GM21360 (cell line): Measurements from ENCODE around the gene ECSIT.

Experiments used
- ATAC-seq: cut with Tn5 transposase; IDR thresholded peaks from one replicate; pipeline ENCODE4 v1.9.1; 2021; ENCODE audit warnings: mild to moderate bottlenecking, moderate library complexity; ENCODE audit not compliant: unreplicated experiment

The ECSIT gene

GRCh38 chr19:11505032-11505503 lies 23.9 kb downstream of the ECSIT start:
- peak; percentile 89 for ATAC-seq

- ATAC-seq = no peak
Observed at GRCh38 chr19:11504502-11505031, 24.4 kb downstream of the ECSIT start.

- no peak for ATAC-seq
Observed at GRCh38 chr19:11499890-11500420, 29.0 kb downstream of the ECSIT start.

GRCh38 chr19:11499220-11499726 lies 29.7 kb downstream of the ECSIT start:
- no peak for ATAC-seq

GRCh38 chr19:11496391-11497163 lies 32.4 kb downstream of the ECSIT start:
- ATAC-seq = no peak

- ATAC-seq = no peak
Observed at GRCh38 chr19:11495885-11496284, 33.0 kb downstream of the ECSIT start.

GRCh38 chr19:11495481-11495880 lies 33.5 kb downstream of the ECSIT start:
- no peak for ATAC-seq

GRCh38 chr19:11494634-11495285 lies 34.2 kb downstream of the ECSIT start:
- no peak for ATAC-seq

GRCh38 chr19:11489378-11489777 lies 39.6 kb downstream of the ECSIT start:
- ATAC-seq = no peak

GRCh38 chr19:11486661-11487503 lies 42.1 kb downstream of the ECSIT start:
- no peak for ATAC-seq

- ATAC-seq = no peak
Observed at GRCh38 chr19:11485245-11485837, 43.6 kb downstream of the ECSIT start.

- ATAC-seq = no peak
Observed at GRCh38 chr19:11483366-11484111, 45.4 kb downstream of the ECSIT start.

- peak; percentile 42 for ATAC-seq
Observed at GRCh38 chr19:11482384-11483050, 46.4 kb downstream of the ECSIT start.

GRCh38 chr19:11481534-11482383 lies 47.2 kb downstream of the ECSIT start:
- ATAC-seq = peak; percentile 80

- no peak for ATAC-seq
Observed at GRCh38 chr19:11480715-11481533, 48.0 kb downstream of the ECSIT start, which contains the start of gene ELAVL3. ELAVL3 (minus strand) TSS chr19:11481046; CDS start chr19:11480608, 438 bp downstream.

GRCh38 chr19:11479898-11480714 lies 48.8 kb downstream of the ECSIT start:
- no peak for ATAC-seq
